ENCODE results near the gene IDS. TPM values are rescaled to one million over a fixed set of nuclear protein-coding genes. Genes with fewer than 3 reads are reported as not detected.
A peak's percentile ranks its signal among the peaks of the same experiment; 100 is the strongest.

The IDS gene
- total and polyA plus RNA-seq, 2 of the 8 experiments (the other 6 are each of a cell fraction or from before 2014, with no cell fraction given), result 19.9 to 20.7 TPM

DNA sequence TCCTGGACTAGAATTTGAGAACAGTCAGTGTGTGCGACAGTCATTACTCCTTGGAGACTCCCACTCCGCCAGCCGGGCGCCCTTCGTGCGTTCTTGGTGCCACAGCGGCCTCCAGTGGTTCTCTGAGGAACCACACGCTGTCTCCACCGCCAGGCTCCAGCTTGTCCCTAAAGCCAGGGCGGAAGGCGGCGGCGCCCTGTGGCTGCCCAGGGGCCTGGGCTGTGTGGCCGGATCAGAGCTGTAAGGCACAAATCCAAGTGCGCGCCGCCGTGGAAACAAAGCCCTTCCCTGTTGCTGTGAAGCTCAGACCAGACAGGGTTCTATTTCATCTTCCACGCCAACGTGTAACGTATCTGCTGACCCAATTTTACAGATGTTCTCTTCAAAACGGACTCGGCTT is 34.2 kb downstream of the IDS start:
- FAIRE-seq (peak; percentile 69), DNase-seq (ENCODE audit: low read depth in 1 of 2, low spot score in 2 of 2) (peak; percentile 34 to 87)
- 24% methylated on average over 7 of the region's 23 CpGs; no CpG with 5 or more reads in 1 of the 2 experiments for WGBS, 2 experiments (ENCODE audit: extremely low coverage in 1 of 2, insufficient coverage in 1 of 2, insufficient read length in 1 of 2, insufficient replicate concordance in 2 of 2, low coverage in 1 of 2, low lambda C conversion rate in 2 of 2, missing lambda C conversion rate in 1 of 2)
- TF ChIP-seq SIN3A (conservative IDR thresholded peaks at IDR 0.05 in 1 of 2, IDR thresholded peaks at IDR 0.05 in 1 of 2; ENCODE audit: low read depth in 1 of 2, low read length in 2 of 2), result no peak
- TF ChIP-seq BCL11A (IDR thresholded peaks at IDR 0.05; ENCODE audit: low read depth in 2 of 2, low read length in 2 of 2), result no peak
- no peak for TF ChIP-seq RNF2 (IDR thresholded peaks at IDR 0.05; ENCODE audit: borderline replicate concordance, low read depth, low read length, missing control alignments, poor library complexity, severe bottlenecking)
- TF ChIP-seq, protein P1, sequence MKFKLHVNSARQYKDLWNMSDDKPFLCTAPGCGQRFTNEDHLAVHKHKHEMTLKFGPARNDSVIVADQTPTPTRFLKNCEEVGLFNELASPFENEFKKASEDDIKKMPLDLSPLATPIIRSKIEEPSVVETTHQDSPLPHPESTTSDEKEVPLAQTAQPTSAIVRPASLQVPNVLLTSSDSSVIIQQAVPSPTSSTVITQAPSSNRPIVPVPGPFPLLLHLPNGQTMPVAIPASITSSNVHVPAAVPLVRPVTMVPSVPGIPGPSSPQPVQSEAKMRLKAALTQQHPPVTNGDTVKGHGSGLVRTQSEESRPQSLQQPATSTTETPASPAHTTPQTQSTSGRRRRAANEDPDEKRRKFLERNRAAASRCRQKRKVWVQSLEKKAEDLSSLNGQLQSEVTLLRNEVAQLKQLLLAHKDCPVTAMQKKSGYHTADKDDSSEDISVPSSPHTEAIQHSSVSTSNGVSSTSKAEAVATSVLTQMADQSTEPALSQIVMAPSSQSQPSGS (IDR thresholded peaks at IDR 0.05; ENCODE audit: low read length), result no peak
- peak; percentile 28; the same call in 1 of the 2 replicates for TF ChIP-seq JUND (IDR thresholded peaks at IDR 0.05; ENCODE audit: low read length)
- TF ChIP-seq, protein P2, sequence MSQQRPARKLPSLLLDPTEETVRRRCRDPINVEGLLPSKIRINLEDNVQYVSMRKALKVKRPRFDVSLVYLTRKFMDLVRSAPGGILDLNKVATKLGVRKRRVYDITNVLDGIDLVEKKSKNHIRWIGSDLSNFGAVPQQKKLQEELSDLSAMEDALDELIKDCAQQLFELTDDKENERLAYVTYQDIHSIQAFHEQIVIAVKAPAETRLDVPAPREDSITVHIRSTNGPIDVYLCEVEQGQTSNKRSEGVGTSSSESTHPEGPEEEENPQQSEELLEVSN (IDR thresholded peaks at IDR 0.05), result no peak
- no peak for TF ChIP-seq SRF (IDR thresholded peaks at IDR 0.05; ENCODE audit: low read depth, low read length)
- TF ChIP-seq RAD21 (IDR thresholded peaks at IDR 0.05 in 1 of 2, conservative IDR thresholded peaks at IDR 0.05 in 1 of 2; ENCODE audit: low read depth in 2 of 2, low read length in 2 of 2), result peak; percentile 93 to 98

More for the DNA sequence above, 34.2 kb downstream of the IDS start:
- no peaks in the 10 kb centered on the region for H3K4me1 ChIP-seq (replicated peaks in 1 of 4; ENCODE audit: control insufficient read depth in 3 of 4, insufficient read depth in 4 of 4, low read length in 3 of 4)
- no peaks in the 10 kb centered on the region for H3K23me2 ChIP-seq (ENCODE audit: low read depth, low read length)
- H2AFZ ChIP-seq (ENCODE audit: low read length), result peak overlapping the region; percentile 39; the same call in 1 of the 2 replicates
- no peak overlapping the region for H3K18ac ChIP-seq (ENCODE audit: extremely low read depth, low read length)
- H4K5ac ChIP-seq (ENCODE audit: insufficient read length, low read depth, low read length), result no peak overlapping the region
- no peak overlapping the region for H2BK20ac ChIP-seq (ENCODE audit: low read length)
- H2BK12ac ChIP-seq (ENCODE audit: low read depth, low read length), result no peak overlapping the region
- no peak overlapping the region for H3K9ac ChIP-seq (replicated peaks in 1 of 4; ENCODE audit: extremely low read depth in 1 of 4, low read depth in 3 of 4, low read length in 3 of 4)
- no peak overlapping the region for H3K23ac ChIP-seq (ENCODE audit: insufficient read length)
- CTCF ChIA-PET (ENCODE audit: partially characterized antibody), result interaction anchor here (0.5 to 4.6 kb wide), 24 partner anchors 9 to 1420 kb away, joined by 3 to 26 read pairs (median 3); no protein-coding TSS in a partner anchor
- H3K36me3 ChIP-seq (ENCODE audit: control insufficient read depth in 2 of 4, insufficient read depth in 4 of 4, low read length in 3 of 4), result no peaks in the 10 kb centered on the region
- no peak overlapping the region for H2AK5ac ChIP-seq (ENCODE audit: low read depth, low read length)
- no peaks in the 10 kb centered on the region for H3K79me2 ChIP-seq (ENCODE audit: control insufficient read depth in 1 of 2, insufficient read depth in 2 of 2, low read length in 2 of 2)
- H2BK5ac ChIP-seq (ENCODE audit: low read depth, low read length), result no peak overlapping the region
- no peaks in the 10 kb centered on the region for H3K27me3 ChIP-seq (replicated peaks in 1 of 4; ENCODE audit: control insufficient read depth in 3 of 4, extremely low read depth in 1 of 4, insufficient read depth in 3 of 4, low read length in 3 of 4)
- no peak overlapping the region for H2BK120ac ChIP-seq (replicated peaks; ENCODE audit: low read depth, low read length)
- no peak overlapping the region for H3K56ac ChIP-seq (replicated peaks; ENCODE audit: insufficient read length, low read depth, low read length)
- no peak overlapping the region for H3K27ac ChIP-seq (ENCODE audit: low read depth, low read length)
- H3K4ac ChIP-seq (replicated peaks; ENCODE audit: insufficient read length, low read depth, low read length), result no peak overlapping the region
- no peaks in the 10 kb centered on the region for H3K79me1 ChIP-seq (ENCODE audit: low read depth, low read length)
- no peak overlapping the region for H3K14ac ChIP-seq (ENCODE audit: insufficient read length)
- no peak overlapping the region for H4K8ac ChIP-seq (ENCODE audit: extremely low read depth, insufficient read depth, low read length)
- H4K91ac ChIP-seq (replicated peaks; ENCODE audit: insufficient read length, low read length), result no peak overlapping the region
- POLR2A ChIA-PET (ENCODE audit: partially characterized antibody), result no interaction called here
- no peaks in the 10 kb centered on the region for H4K20me1 ChIP-seq (replicated peaks in 1 of 2; ENCODE audit: control insufficient read depth in 1 of 2, insufficient read depth in 2 of 2, low read length in 2 of 2)
- no peaks in the 10 kb centered on the region for H3K9me3 ChIP-seq (ENCODE audit: insufficient read depth in 2 of 2, low read depth in 1 of 2, low read length in 1 of 2)
- no peak overlapping the region; a peak in 1 of 4 replicates for H3K4me2 ChIP-seq (ENCODE audit: insufficient read depth in 1 of 2, low read depth in 2 of 2, low read length in 2 of 2)
- no peak overlapping the region for H2BK15ac ChIP-seq (ENCODE audit: low read length)
- H3K4me3 ChIP-seq (ENCODE audit: extremely low read depth in 1 of 4, insufficient read depth in 2 of 4, low read depth in 3 of 4, low read length in 4 of 4), result no peak overlapping the region

Measured in H1 (cell line).